ENCODE data around the gene SCD5.

The SCD5 gene

GRCh38 chr4:82583897-82584587 is 214.6 kb downstream of the SCD5 start:
- DNase-seq, result no peak

GRCh38 chr4:82579932-82580331 is 218.7 kb downstream of the SCD5 start:
- DNase-seq, result no peak

Data from DMS153 (cell line).